22Rv1 (cell line): ENCODE results near the gene SLC24A5.

Experiments used
- CTCF ChIP-seq: fragments of 450-650 bp; IDR thresholded peaks from 2 replicates; pipeline ENCODE4 v1.5.1; 2017; ENCODE audit warnings: mild to moderate bottlenecking
- ZFX ChIP-seq: fragments of 450-650 bp; IDR thresholded peaks from 2 replicates; pipeline ENCODE4 v1.6.1; 2017; ENCODE audit warnings: antibody characterized with exemption, borderline replicate concordance

- TF ChIP-seq CTCF (no peak), ZFX (no peak)
These were observed 23.1 kb downstream of the SLC24A5 start for GRCh38 chr15:48143856-48144255.
